HG02970 (cell line): ENCODE data around the gene TRABD2A.
"Not testable (repeated sequence)": the region's sequence is repeated elsewhere in the genome, so short reads cannot be mapped to it uniquely, and the experiment has no call there.

ENCODE experiments used
- ATAC-seq: cut with Tn5 transposase; IDR thresholded peaks from one replicate; pipeline ENCODE4 v1.9.1; 2021; ENCODE audit warnings: mild to moderate bottlenecking, moderate library complexity, moderate number of reproducible peaks; ENCODE audit not compliant: unreplicated experiment, low FRiP score

The TRABD2A gene

DNA sequence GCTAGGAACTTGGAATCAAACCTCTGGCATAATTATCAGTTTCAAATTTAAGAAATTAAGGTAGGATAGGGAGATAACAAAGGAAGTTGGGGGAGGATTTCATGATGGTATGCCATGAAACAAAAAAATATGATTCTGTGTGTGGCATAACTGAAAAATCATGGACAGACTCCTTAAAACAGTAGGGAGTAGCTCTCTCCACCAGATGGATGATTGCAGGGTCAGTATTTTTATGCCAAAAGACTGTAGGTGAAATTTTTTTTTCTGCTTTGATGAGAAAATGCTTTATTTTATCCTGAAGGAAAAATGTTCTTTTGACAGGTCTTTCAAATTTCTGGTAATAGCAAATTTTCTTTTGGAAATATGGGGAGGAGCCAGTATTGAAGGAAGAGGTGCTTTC, 94.3 kb downstream of the TRABD2A start:
- ATAC-seq: no peak

DNA sequence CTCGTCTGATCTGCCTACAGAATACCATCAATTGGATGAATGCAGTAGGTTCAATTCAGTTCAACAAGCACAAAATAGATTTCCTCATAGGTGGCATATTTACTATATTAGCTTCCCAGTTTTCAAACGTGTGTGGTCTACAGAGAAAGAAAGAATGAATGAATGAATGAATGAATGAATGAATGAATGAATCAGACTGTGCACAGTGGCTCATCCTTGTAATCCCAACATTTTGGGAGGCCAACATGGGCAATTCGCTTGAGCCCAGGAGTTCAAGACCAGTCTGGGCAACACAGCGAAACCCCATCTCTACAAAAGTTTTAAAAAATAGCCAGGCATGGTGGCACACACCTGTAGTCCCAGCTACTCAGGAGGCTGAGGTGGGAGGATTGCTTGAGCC, 94.9 kb downstream of the TRABD2A start:
- no peak for ATAC-seq

DNA sequence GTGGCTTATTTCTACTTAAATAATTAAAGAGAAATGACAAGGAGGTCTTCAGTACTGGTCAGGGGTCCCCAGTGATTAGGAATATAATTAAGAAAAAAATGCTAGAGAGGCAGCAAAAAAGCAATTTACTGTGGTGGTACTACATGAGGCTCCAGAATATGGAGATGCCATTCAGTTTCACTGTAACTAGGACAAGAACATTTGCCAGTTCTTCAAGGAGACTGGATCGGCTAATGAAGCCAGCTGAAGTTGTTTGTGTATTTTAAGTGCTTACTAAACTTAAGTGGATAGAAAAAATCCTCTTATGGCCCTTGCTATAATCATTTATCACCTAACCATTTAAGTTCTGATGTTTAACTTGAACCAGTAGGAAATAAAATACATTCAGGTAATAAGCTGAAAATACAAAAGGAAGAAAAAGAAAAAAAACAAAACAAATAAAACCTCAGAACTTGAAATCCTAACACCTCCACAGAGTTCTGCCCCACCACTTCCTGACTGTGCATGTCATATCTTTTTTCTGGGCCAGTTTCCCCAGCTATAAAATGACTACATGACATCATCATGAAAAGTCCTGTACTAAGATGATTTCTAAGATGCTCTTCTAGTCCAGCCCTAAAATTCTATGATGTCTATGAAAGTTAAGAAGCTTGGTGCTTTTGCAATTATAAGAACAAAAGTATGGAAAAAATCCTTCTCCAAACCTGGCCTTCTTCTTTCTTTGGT, 98.0 kb downstream of the TRABD2A start:
- ATAC-seq: no peak

DNA sequence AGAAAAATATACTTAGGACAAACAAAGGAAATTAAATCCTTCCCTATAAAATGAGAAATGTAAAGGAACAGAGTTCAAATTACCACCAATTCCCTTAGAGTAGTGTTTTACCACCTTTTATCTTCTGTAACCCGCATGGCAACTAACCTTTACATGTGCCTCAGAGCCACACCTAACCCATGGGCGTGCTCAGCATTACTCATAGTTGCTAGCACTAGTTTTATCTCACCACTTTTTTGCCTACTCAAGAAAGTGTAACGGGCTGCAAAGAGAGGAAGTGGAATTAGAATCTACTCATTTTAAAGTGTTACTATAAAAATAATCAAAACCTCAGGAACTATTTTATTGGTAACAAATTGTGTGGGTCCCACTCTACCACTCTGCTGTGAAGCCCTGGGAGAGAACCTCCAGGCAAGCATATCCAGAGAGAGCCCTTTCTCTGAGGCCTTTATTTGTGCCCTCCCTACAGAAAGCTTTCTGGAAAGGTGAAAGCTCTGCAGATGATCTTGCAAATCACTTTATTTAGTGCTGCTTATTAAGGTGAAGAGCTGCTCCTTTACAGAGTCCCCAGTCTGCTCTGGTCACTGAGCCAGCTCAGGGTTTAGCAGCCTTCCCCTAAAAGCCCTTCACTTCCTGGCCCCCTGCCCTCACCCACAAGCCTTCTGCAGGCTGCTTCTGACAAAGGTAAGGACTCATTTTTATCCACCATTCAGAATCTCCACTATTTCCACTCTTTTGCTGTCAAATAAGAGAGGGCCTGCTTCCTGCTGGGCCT, 98.8 kb downstream of the TRABD2A start:
- ATAC-seq: no peak

DNA sequence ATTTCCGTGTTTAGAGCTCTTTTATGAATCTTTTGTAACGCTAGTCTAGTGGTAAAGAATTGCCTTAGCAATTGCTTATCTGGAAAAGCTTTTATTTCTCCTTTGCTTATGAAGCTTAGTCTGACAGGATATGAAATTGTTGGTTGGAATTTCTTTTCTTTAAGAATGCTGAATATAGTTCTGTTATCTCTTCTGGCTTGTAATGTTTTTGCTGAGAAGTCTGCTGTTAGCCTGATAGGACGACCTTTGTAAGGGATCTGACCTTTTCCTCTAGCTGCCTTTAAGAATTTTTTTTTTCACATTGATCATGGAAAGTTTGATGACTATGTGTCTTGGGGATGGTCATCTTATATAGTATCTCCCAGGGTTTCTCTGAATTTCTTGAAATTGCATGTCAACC, 101.1 kb downstream of the TRABD2A start:
- ATAC-seq: no peak

DNA sequence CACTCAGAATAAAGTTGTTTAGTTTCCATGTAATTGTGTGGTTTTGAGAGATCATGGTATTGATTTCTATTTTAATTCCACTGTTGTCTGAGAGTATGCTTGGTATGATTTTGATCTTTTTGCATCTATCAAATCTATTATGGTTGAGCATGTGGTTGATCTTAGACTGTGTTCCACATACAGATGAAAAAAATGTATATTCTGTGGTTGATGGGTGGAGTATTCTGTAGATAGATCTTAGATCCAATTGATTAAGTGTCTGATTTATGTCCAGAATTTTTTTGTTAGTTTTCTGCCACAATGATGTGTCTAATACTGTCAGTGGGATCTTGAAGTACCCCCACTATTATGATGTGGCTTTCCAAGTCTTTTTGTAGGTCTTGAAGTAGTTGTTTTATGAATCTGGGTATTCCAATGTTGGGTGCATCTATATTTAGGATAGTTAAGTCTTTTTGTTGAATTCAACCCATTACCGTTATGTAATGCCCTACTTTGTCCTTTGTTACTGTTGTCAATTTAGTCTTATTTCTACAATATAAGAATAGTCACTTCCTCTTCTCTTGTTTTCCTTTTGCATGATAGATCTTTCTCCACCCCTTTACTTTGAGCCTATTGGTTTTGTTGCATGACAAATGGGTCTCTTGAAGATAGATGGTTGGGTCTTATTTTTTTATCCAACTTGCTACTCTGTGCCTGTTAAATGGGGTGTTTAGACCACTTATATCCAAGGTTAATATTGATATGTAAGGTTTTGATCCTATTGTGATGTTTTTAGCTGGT, 101.8 kb downstream of the TRABD2A start:
- no peak for ATAC-seq

DNA sequence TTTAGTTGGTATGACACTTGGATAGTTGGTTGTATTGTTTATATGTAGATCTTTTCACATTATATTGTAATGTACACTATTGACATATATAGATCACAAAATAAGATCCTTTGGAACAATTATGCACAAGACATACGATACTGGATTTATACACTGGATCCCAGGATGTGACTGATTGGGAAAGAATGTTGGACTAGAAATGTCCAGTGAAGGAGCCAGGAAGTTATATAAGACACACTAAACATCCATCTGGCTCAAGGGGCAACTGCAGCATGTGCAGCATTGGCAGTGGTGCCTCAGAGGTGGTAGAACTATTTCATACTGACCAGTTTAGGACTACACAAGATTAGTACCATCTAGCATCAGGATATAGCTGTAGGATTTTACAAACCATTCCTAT, 104.9 kb downstream of the TRABD2A start:
- no peak for ATAC-seq

DNA sequence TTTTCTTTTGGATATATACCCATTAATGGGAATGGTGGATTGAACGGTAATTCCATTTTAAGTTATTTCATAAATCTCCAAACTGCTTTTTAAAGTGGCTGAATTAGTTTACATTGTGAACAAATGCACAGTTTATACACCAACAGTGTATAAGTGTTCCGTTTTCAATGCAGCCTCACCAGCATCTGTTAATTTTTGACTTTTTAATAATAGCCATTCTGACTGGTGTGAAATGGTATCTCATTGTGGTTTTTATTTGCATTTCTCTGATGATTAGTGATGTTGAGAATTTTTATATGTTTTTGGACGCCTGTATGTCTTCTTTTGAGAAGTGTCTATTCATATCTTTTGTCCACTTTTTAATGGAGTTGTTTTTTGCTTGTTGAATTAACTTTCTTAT, 107.3 kb downstream of the TRABD2A start:
- ATAC-seq: not testable (repeated sequence)
